NB4 (cell line): ENCODE results near the gene ZNF496.

Source experiments
- DNase-seq: peaks from one replicate; pipeline ENCODE4 v3.0.0; 2010; ENCODE audit warnings: low read depth
- H3K4me3 ChIP-seq: one replicate; pipeline ENCODE4 v1.5.1; 2011; ENCODE audit warnings: mild to moderate bottlenecking, low read depth, low read length, moderate library complexity
- MYC ChIP-seq: IDR thresholded peaks from 2 replicates; pipeline ENCODE4 v1.6.1; 2011; ENCODE audit warnings: low read depth, low read length
- POLR2A ChIP-seq: IDR thresholded peaks from 2 replicates; pipeline ENCODE4 v1.6.1; 2011; ENCODE audit warnings: mild to moderate bottlenecking; ENCODE audit not compliant: insufficient read length; ENCODE audit errors: extremely low read depth
- TF ChIP-seq, protein P1 (sequence below): IDR thresholded peaks from one replicate; pipeline ENCODE4 v1.5.1; 2012; ENCODE audit warnings: low read depth, low read length
- TF ChIP-seq, protein P2 (sequence below): IDR thresholded peaks from 2 replicates; pipeline ENCODE4 v1.6.1; 2011; ENCODE audit warnings: low read depth, low read length

Gene ZNF496

DNA sequence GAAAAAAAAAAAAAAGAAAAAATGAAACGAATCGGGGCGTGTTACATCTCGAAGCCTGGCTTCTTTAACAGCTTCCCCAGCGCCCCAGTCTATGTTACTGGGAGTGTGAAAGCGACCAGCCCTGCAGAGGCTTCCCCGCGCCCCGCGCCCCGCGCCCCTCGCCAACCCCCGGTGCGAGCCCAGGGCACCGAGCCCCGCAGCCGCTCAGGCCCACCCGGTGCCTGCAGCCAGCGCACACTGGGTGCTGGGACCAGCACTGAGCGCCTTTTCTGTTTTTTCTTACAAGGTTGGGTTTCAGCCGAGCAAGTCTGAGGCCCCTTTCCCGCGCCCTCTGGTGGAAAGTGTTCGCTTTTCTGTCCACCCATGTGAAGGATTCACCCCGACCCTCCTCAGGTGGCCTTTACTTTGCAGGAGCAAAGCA, 42.1 kb upstream of the ZNF496 start:
- peak; percentile 66 for DNase-seq
- TF ChIP-seq POLR2A (no peak), MYC (no peak)
- TF ChIP-seq, protein P1, sequence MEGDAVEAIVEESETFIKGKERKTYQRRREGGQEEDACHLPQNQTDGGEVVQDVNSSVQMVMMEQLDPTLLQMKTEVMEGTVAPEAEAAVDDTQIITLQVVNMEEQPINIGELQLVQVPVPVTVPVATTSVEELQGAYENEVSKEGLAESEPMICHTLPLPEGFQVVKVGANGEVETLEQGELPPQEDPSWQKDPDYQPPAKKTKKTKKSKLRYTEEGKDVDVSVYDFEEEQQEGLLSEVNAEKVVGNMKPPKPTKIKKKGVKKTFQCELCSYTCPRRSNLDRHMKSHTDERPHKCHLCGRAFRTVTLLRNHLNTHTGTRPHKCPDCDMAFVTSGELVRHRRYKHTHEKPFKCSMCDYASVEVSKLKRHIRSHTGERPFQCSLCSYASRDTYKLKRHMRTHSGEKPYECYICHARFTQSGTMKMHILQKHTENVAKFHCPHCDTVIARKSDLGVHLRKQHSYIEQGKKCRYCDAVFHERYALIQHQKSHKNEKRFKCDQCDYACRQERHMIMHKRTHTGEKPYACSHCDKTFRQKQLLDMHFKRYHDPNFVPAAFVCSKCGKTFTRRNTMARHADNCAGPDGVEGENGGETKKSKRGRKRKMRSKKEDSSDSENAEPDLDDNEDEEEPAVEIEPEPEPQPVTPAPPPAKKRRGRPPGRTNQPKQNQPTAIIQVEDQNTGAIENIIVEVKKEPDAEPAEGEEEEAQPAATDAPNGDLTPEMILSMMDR, result peak; percentile 35
- TF ChIP-seq, protein P2, sequence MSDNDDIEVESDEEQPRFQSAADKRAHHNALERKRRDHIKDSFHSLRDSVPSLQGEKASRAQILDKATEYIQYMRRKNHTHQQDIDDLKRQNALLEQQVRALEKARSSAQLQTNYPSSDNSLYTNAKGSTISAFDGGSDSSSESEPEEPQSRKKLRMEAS, result no peak
- no peak overlapping the region for H3K4me3 ChIP-seq

DNA sequence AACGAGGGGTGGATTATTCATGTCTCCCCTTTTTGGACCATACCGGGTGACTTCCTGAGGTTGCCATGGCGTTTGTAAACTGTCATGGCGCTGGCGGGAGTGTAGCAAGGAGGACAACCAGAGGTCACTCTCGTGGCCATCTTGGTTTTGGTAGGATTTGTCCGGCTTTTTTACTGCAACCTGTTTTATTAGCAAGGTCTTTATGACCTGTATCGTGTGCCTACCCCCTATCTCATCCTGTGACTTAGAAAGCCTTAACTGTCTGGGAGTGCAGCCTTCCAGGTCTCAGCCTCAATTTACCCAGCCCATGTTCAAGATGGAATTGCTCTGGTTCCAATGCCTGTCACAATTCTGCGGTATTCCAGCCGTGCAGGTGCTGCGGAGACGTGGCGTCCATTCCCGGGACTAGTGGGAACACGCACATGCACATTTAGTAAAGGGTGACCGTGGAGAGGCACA, 40.2 kb upstream of the ZNF496 start:
- no peak overlapping the region for H3K4me3 ChIP-seq
- TF ChIP-seq POLR2A (no peak), MYC (no peak)
- TF ChIP-seq, protein P2, result no peak
- TF ChIP-seq, protein P1, result no peak
- no peak for DNase-seq

DNA sequence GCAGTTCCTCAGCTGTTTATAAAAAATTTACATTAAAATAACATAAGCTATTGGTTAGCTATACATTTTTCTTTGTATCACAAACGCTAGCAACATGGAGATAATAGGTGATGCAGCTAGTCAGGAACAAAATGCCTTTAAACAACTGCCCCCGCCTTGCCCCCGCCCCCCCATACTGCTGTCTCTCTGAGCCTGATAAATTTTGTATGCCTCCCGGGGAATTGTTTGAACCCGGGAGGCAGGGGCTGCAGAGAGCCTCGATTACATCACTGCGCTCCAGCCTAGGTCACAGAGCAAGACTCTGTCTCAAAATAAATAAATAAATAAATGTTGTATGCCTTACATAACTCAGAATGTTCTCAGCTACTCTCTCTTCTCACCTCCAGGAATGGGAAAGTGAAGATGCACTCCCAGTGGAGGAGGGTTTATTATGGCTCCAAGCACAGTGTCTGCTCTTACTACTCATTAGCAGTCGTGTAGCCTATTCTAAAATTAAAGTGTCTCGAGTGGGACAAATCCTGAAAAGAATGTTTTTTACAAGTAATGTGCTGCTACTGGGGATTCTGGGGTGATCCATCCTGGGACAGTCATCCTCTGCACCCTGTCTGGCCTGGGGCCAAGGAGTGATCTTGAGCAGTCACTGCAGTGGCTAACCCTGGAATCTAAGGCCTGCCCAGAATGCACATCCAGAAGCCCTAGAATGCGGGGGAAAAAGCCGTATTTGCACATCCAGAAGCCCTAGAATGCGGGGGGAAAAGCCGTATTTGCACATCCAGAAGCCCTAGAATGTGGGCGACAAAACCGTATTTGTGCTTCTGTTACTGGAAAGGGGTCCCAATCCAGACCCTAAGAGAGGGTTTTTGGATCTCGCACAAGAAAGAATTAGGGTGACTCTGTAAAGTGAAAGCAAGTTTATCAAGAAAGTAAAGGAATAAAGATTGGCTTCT, 39.4 kb upstream of the ZNF496 start:
- no peak overlapping the region for H3K4me3 ChIP-seq
- no peak for DNase-seq
- TF ChIP-seq POLR2A, result no peak
- TF ChIP-seq, protein P2, result no peak
- TF ChIP-seq, protein P1, result no peak
- no peak for TF ChIP-seq MYC

DNA sequence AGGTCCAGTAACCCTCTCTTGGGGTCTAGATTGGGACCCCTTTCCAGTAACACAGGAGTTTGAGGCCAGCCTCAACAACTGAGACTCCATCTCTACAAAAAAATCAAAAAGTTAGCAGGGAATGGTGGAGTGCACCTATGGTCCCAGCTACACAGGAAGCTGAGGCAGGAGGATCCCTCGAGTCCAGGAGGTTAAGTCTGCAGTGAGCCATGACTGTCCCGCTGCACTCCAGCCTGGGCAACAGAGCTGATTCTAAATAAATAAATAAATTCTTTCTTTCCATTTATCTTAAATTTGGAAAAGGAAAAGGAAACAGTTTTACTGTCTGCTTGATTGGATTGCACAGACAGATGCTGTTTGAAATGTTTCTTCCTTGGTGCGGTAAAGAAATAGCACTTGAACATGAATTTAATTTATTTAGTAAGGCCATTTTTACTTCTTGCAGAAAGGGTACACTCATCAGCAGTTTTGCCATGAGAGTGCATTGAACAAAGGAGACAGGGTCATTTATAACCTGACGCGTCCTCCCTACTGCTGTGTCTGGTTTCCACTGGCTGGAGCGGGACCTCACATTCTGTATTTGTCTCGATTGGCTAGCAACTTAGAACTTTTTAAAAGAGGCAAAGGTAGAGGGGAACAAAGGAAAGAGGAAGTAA, 37.0 kb upstream of the ZNF496 start:
- DNase-seq, result no peak
- TF ChIP-seq MYC, result no peak
- TF ChIP-seq POLR2A, result no peak
- H3K4me3 ChIP-seq, result no peak overlapping the region

DNA sequence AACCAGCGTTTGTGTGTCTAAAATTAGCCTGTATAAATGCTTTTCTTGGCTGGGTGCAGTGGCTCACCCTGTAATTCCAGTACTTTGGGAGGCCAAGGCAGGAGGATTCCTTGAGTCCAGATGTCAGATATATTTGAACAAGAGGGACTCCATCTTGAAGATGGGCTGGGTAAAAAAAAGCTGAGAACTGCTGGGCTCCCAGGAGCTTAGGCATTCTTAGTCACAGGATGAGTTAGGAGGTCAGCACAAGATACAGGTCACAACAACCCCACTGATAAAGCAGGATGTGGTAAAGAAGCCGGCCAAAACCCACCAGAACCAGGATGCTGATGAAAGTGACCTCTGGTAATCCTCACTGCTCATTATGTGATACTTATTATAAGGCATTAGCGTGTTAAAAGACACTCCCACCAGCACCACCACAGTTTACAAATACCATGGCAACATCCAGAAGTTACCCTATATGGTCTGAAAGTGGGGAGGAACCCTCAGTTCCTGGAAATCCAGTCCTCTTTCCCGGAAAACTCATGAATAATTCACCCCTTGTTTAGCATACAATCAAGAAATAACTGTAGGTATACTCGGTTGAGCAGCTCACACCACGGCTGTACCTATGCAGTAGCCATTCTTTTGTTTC, 36.2 kb upstream of the ZNF496 start:
- TF ChIP-seq POLR2A (no peak), MYC (no peak)
- TF ChIP-seq, protein P1, result no peak
- TF ChIP-seq, protein P2, result no peak
- H3K4me3 ChIP-seq, result no peak overlapping the region
- no peak for DNase-seq
